Cardiac atrium fibroblast (primary cell): Measurements from ENCODE around the gene OR4X2. TPM values are rescaled to one million over a fixed set of nuclear protein-coding genes. Genes with fewer than 3 reads are reported as not detected.

Source experiments
- total RNA-seq: library from RNA; depleted of rRNA; stranded (reverse); fragments of >200 nt; gene quantifications from 2 replicates; pipeline ENCODE4 v1.2.3, GENCODE V29; 2015

Gene OR4X2
- not detected in 2 replicates for total RNA-seq

DNA sequence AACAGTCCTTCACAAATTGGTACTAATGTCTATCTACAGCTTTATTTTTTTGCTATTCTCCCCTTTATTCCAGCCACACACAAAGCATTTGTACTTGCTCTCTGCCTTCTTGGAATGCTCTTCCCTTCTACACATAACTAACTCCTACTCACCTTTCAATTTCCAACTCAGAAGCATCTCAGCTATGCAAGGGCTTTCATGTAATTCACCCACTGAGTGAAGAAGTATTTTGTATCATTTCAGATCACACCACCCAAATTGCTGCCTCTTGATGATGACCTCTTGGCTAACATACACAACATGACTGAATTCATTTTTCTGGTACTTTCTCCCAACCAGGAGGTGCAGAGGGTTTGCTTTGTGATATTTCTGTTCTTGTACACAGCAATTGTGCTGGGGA lies at the start of gene OR4X2:
Gene OR4X2, plus strand, starts transcription at position 301 of the 400 bp plus-strand sequence. Its CDS starts 0 bp downstream, at position 301.

GRCh38 chr11:48216510-48216909 lies 28.4 kb upstream of the OR4X2 start, which contains the start of gene OR4B1:
Gene OR4B1, plus strand, starts transcription at chr11:48216810. Its CDS starts 0 bp downstream, at chr11:48216810.

GRCh38 chr11:48263423-48263911 lies 18.6 kb downstream of the OR4X2 start, which contains the start of gene OR4X1:
Gene OR4X1, plus strand, starts transcription at chr11:48263861. Its CDS starts 0 bp downstream, at chr11:48263861.

Other genes with a start within 250 kb of the OR4X2 start
- not detected in 2 replicates for gene OR4B1, start 28.3 kb upstream of the OR4X2 start, total RNA-seq
- gene OR4X1, start 18.8 kb downstream of the OR4X2 start, total RNA-seq: not detected in 2 replicates
- not detected in 2 replicates for gene OR4S1, start 61.1 kb downstream of the OR4X2 start, total RNA-seq
- gene OR4C3, start 79.8 kb downstream of the OR4X2 start, total RNA-seq: not detected in 2 replicates
- not detected in 2 replicates for gene OR4C5, start 121.4 kb downstream of the OR4X2 start, total RNA-seq
- not detected in 2 replicates for gene OR4A47, start 243.7 kb downstream of the OR4X2 start, total RNA-seq